Tibial artery (tissue), 4 donors: ENCODE data around the gene CSNK1G2.

Source experiments
- DNase-seq, 2 donors: peaks; one replicate each; pipeline ENCODE4 v3.0.0-alpha.2; 2019
- H3K27ac ChIP-seq, 2 donors: fragments of 200-600 bp; sonication (generic) in 1 of 2; 1 replicate in 1 of 2; 2 replicates in 1 of 2; pipeline ENCODE4 v1.5.1; 2018 to 2019; ENCODE audit warnings: mild to moderate bottlenecking in 1 of 2
- H3K27me3 ChIP-seq, 2 donors: fragments of 200-600 bp; sonication (generic) in 1 of 2; one replicate each; pipeline versions ENCODE4 v1.5.1 to v1.6.0; 2016 to 2019
- H3K36me3 ChIP-seq, 3 donors: fragments of 200-600 bp; sonication (generic) in 2 of 3; one replicate each; pipeline ENCODE4 v1.5.1; 2016 to 2019; ENCODE audit warnings: mild to moderate bottlenecking in 2 of 3
- H3K4me1 ChIP-seq, 4 donors: fragments of 200-600 bp; sonication (generic) in 2 of 4; 1 replicate in 3 of 4; 2 replicates in 1 of 4; pipeline ENCODE4 v1.5.1; 2016 to 2019
- H3K4me3 ChIP-seq, 2 donors: fragments of 200-600 bp; sonication (generic) in 1 of 2; 1 replicate in 1 of 2; 2 replicates in 1 of 2; pipeline ENCODE4 v1.5.1; 2018 to 2019; ENCODE audit warnings: mild to moderate bottlenecking in 2 of 2
- H3K9me3 ChIP-seq, 3 donors: fragments of 200-600 bp; sonication (generic) in 1 of 3; one replicate each; pipeline ENCODE4 v1.5.1; 2016 to 2019
- intact Hi-C: fragments of 100-400 bp; cut with DNase I; formaldehyde crosslinking; loops from one replicate; pipeline ENCODE4 v1.15.0; 2023; ENCODE audit warnings: low total_unique reads
- TF ChIP-seq, protein P1 (sequence below), 2 experiments: fragments of 200-600 bp in 1 of 2; fragments of 450-650 bp in 1 of 2; IDR thresholded peaks; one replicate each; pipeline ENCODE4 v1.5.1; 2017 to 2019; ENCODE audit warnings: antibody characterized with exemption in 2 of 2, mild to moderate bottlenecking in 1 of 2, moderate library complexity in 1 of 2

Gene CSNK1G2

DNA sequence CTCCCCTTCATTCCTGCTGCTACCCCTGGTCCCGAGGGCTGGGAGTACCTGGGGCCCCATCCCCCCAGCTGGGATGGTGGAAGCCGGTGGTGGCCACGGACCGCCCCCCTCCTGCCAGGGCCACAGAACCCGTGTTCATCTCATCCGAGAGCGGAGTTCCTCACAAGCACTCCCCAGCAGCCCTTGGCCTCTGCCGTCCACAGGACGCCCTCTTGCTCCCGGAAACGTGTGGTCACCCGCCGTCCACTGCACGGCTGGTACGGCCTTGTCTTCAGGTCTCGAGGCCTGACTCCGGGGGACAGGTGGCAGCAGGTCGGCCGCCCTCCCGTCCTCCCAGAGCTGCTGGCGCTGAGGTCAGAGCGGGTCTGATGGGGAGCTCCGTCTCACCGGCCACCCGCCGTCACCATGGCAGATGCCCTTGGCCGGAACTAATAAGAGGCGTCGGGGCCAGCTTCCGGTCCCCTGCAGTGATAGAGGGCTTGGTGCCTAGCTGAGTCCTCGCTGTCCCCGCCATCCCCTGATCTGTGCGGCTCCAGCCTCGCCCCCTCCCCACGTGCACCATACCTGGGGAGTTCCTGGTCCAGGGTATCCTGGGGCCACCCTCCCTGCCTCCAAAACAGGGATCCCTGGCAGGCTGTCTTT, 16.5 kb upstream of the CSNK1G2 start:
- H3K27me3 ChIP-seq, result no peaks in the 10 kb centered on the region
- no peaks in the 10 kb centered on the region for H3K9me3 ChIP-seq
- intact Hi-C loops, result no loop called here
- TF ChIP-seq, protein P1, sequence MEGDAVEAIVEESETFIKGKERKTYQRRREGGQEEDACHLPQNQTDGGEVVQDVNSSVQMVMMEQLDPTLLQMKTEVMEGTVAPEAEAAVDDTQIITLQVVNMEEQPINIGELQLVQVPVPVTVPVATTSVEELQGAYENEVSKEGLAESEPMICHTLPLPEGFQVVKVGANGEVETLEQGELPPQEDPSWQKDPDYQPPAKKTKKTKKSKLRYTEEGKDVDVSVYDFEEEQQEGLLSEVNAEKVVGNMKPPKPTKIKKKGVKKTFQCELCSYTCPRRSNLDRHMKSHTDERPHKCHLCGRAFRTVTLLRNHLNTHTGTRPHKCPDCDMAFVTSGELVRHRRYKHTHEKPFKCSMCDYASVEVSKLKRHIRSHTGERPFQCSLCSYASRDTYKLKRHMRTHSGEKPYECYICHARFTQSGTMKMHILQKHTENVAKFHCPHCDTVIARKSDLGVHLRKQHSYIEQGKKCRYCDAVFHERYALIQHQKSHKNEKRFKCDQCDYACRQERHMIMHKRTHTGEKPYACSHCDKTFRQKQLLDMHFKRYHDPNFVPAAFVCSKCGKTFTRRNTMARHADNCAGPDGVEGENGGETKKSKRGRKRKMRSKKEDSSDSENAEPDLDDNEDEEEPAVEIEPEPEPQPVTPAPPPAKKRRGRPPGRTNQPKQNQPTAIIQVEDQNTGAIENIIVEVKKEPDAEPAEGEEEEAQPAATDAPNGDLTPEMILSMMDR (IDR thresholded peaks at IDR 0.05), result no peak
- DNase-seq, result no peak
- peaks cover 0 to 6% (median 5%) of the 10 kb centered on the region in 4 donors for H3K4me1 ChIP-seq
- peaks cover 38 to 62% (median 45%) of the 10 kb centered on the region in 3 donors for H3K36me3 ChIP-seq
- H3K27ac ChIP-seq, result no peak overlapping the region
- no peak overlapping the region for H3K4me3 ChIP-seq

DNA sequence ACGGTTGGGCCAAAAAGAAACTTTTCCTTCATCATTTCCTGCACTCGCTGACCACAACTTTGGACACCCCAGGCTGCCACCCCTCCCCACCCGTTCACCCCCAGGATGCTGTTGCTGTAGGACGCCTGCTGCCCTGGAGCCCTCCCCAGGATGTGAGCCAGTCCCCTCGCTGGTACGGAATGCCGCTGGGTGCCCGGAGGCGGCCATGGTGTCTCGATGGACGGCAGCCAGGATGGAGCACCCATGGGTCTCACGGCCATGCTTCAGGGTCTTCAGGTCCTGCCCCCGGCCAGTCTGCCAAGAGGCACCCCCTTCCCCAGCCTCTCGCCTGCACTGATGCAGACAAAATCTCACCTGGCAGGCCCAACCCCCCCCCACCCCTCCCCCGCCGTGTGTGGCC, 15.4 kb upstream of the CSNK1G2 start:
- intact Hi-C loops, result loop anchor here (5.0 kb wide), 1 partner anchor 147 kb away; no protein-coding TSS in a partner anchor
- Histone ChIP-seq H3K9me3 (no peaks in the 10 kb centered on the region), H3K4me3 (no peak overlapping the region), H3K27me3 (peaks cover 0 to 4% of the 10 kb centered on the region in 2 donors), H3K27ac (no peak overlapping the region), H3K36me3 (peaks cover 28 to 51% (median 34%) of the 10 kb centered on the region in 3 donors), H3K4me1 (peaks cover 0 to 16% (median 11%) of the 10 kb centered on the region in 4 donors)
- no peak for DNase-seq
- TF ChIP-seq, protein P1 (IDR thresholded peaks at IDR 0.05), result no peak

DNA sequence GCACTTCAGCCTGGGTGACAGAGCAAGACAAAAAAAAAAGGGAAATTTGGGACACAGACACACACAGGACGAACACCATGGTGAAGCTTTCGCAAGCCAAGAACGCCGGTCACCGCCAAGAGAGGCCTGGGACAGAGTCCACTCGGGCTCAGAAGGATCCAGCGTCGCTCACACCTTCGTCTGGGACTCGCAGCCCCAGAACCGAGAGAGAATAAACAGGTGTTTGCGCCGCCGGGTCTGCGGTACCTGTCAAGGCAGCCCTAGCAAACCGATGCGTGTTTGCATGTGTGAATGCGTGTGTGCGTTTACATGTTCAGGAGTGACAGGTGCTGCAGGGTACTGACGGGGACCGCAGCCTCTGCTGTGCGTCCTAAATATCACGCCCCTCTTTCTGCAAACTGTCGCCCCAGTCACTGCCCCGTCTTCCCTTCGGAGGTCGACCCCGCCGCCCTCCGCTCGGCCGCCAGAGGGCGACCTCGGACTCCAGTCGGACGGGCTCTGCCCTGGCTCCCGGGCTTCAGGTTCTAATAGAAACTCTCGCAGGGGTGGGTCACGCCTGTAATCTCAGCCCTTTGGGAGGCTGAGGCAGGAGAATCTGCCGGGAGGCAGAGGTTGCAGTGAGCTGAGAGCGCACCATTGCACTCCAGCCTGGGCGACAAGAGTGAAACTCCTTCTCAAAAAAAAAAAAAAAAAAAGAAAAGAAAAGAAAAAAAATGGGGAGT, 11.8 kb upstream of the CSNK1G2 start:
- TF ChIP-seq, protein P1 (IDR thresholded peaks at IDR 0.05), result peak; percentile 83 to 90
- H3K27ac ChIP-seq, result no peak overlapping the region
- H3K36me3 ChIP-seq, result peaks cover 6 to 17% (median 8%) of the 10 kb centered on the region in 3 donors
- H3K4me1 ChIP-seq, result peaks cover 0 to 16% (median 11%) of the 10 kb centered on the region in 4 donors
- peak; percentile 76 to 83 for DNase-seq
- peak overlapping the region; percentile 33 to 39 for H3K4me3 ChIP-seq
- H3K9me3 ChIP-seq, result no peaks in the 10 kb centered on the region
- intact Hi-C loops, result loop anchor here (5.0 kb wide), 1 partner anchor 143 kb away; no protein-coding TSS in a partner anchor
- peaks cover 0 to 30% of the 10 kb centered on the region in 2 donors for H3K27me3 ChIP-seq

DNA sequence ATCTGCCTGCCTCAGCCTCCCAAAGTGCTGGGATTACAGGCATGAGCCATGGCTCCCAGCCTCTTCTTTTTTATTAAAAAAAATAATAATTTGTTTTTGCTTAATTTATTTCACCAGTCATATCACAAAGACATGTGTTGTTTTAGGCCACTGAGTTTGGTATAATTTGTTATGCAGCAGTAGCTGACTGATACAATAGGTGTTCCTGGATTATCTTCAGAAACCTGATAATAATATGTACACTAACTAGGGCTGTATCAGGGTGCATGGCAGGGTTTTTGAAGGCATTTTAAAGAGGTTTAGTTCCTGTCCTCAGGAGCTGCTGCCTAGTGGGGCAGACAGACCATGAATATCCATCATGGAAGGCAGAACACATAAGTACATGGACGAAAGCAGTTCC, 9.5 kb upstream of the CSNK1G2 start:
- H3K9me3 ChIP-seq, result no peaks in the 10 kb centered on the region
- TF ChIP-seq, protein P1 (IDR thresholded peaks at IDR 0.05), result no peak
- H3K4me1 ChIP-seq, result peaks cover 0 to 16% (median 11%) of the 10 kb centered on the region in 4 donors
- H3K27me3 ChIP-seq, result peaks cover 0 to 30% of the 10 kb centered on the region in 2 donors
- no peak overlapping the region for H3K4me3 ChIP-seq
- intact Hi-C loops, result no loop called here
- H3K27ac ChIP-seq, result no peak overlapping the region
- no peak for DNase-seq
- no peaks in the 10 kb centered on the region for H3K36me3 ChIP-seq

DNA sequence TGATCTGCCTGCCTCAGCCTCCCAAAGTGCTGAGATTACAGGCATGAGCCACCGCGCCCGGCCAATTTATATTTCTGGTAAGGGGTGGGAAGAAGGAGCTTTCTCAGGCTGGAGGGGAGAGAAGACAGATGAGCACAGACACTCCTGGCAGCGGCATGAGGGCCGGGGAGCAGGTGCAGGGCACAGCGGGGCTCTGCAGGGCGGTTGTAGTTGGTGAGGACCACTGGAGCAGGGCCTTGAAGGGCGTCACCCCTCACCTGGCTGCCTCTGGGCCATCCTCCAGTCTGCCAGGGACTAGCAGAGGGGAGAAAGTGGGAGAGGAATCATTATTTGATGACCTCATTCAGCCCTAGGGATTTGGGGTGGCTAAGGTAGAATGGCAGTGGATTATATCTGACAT, 8.6 kb upstream of the CSNK1G2 start:
- TF ChIP-seq, protein P1 (IDR thresholded peaks at IDR 0.05), result no peak
- H3K27me3 ChIP-seq, result peaks cover 0 to 30% of the 10 kb centered on the region in 2 donors
- H3K36me3 ChIP-seq, result no peaks in the 10 kb centered on the region
- H3K27ac ChIP-seq, result no peak overlapping the region
- intact Hi-C loops, result no loop called here
- H3K4me1 ChIP-seq, result peaks cover 0 to 16% (median 11%) of the 10 kb centered on the region in 4 donors
- H3K9me3 ChIP-seq, result no peaks in the 10 kb centered on the region
- H3K4me3 ChIP-seq, result no peak overlapping the region
- DNase-seq, result no peak
